ENCODE data around the gene METAP2.

METAP2 gene

GRCh38 chr12:95515197-95515596 lies 41.2 kb downstream of the METAP2 start:
- TF ChIP-seq SIN3A (IDR thresholded peaks at IDR 0.05; ENCODE audit: borderline replicate concordance, insufficient read depth, low read length) (no peak), FOXP2 (optimal IDR thresholded peaks at IDR 0.05; ENCODE audit: borderline replicate concordance, extremely low read depth, extremely low read length, insufficient read depth) (no peak), POLR2AphosphoS5 (IDR thresholded peaks at IDR 0.05; ENCODE audit: low read depth, low read length) (no peak), TAF1 (IDR thresholded peaks at IDR 0.05; ENCODE audit: borderline replicate concordance, insufficient read depth, low read length) (no peak)

GRCh38 chr12:95516757-95517156 lies 42.8 kb downstream of the METAP2 start:
- no peak for TF ChIP-seq TAF1 (IDR thresholded peaks at IDR 0.05; ENCODE audit: borderline replicate concordance, insufficient read depth, low read length)
- TF ChIP-seq POLR2AphosphoS5 (IDR thresholded peaks at IDR 0.05; ENCODE audit: low read depth, low read length): no peak
- no peak for TF ChIP-seq SIN3A (IDR thresholded peaks at IDR 0.05; ENCODE audit: borderline replicate concordance, insufficient read depth, low read length)
- no peak for TF ChIP-seq REST (IDR thresholded peaks at IDR 0.05; ENCODE audit: insufficient read depth in 1 of 2, low read depth in 2 of 2, low read length in 2 of 2)
- TF ChIP-seq FOXP2 (optimal IDR thresholded peaks at IDR 0.05; ENCODE audit: borderline replicate concordance, extremely low read depth, extremely low read length, insufficient read depth): no peak

- TF ChIP-seq REST (IDR thresholded peaks at IDR 0.05; ENCODE audit: insufficient read depth in 1 of 2, low read depth in 2 of 2, low read length in 2 of 2) (no peak), TAF1 (IDR thresholded peaks at IDR 0.05; ENCODE audit: borderline replicate concordance, insufficient read depth, low read length) (no peak), POLR2AphosphoS5 (IDR thresholded peaks at IDR 0.05; ENCODE audit: low read depth, low read length) (no peak), FOXP2 (optimal IDR thresholded peaks at IDR 0.05; ENCODE audit: borderline replicate concordance, extremely low read depth, extremely low read length, insufficient read depth) (no peak), SIN3A (IDR thresholded peaks at IDR 0.05; ENCODE audit: borderline replicate concordance, insufficient read depth, low read length) (no peak)
Measured at GRCh38 chr12:95517246-95517645, 43.3 kb downstream of the METAP2 start.

- TF ChIP-seq TAF1 (IDR thresholded peaks at IDR 0.05; ENCODE audit: borderline replicate concordance, insufficient read depth, low read length) (no peak), FOXP2 (optimal IDR thresholded peaks at IDR 0.05; ENCODE audit: borderline replicate concordance, extremely low read depth, extremely low read length, insufficient read depth) (no peak), SIN3A (IDR thresholded peaks at IDR 0.05; ENCODE audit: borderline replicate concordance, insufficient read depth, low read length) (no peak), REST (IDR thresholded peaks at IDR 0.05; ENCODE audit: insufficient read depth in 1 of 2, low read depth in 2 of 2, low read length in 2 of 2) (no peak), POLR2AphosphoS5 (IDR thresholded peaks at IDR 0.05; ENCODE audit: low read depth, low read length) (no peak)
Measured at GRCh38 chr12:95518944-95519343, 45.0 kb downstream of the METAP2 start.

- TF ChIP-seq FOXP2 (optimal IDR thresholded peaks at IDR 0.05; ENCODE audit: borderline replicate concordance, extremely low read depth, extremely low read length, insufficient read depth): no peak
- TF ChIP-seq SIN3A (IDR thresholded peaks at IDR 0.05; ENCODE audit: borderline replicate concordance, insufficient read depth, low read length): no peak
- no peak for TF ChIP-seq TAF1 (IDR thresholded peaks at IDR 0.05; ENCODE audit: borderline replicate concordance, insufficient read depth, low read length)
- no peak for TF ChIP-seq REST (IDR thresholded peaks at IDR 0.05; ENCODE audit: insufficient read depth in 1 of 2, low read depth in 2 of 2, low read length in 2 of 2)
- no peak for TF ChIP-seq POLR2AphosphoS5 (IDR thresholded peaks at IDR 0.05; ENCODE audit: low read depth, low read length)
Measured at GRCh38 chr12:95520816-95521215, 46.9 kb downstream of the METAP2 start.
